Lung (tissue), 12 donors: ENCODE data around the gene TBC1D17. TPM values are rescaled to one million over a fixed set of nuclear protein-coding genes. Genes with fewer than 3 reads are reported as not detected.

Experiments
- ATAC-seq: fragments of 200-7000 bp; cut with Tn5 transposase; one replicate; pipeline ENCODE4 v1.9.1; 2020; ENCODE audit warnings: moderate number of reproducible peaks; ENCODE audit not compliant: insufficient read depth, low FRiP score
- DNase-seq, 3 donors: peaks; one replicate each; pipeline ENCODE4 v3.0.0-alpha.2; 2013 to 2017
- H3K27ac ChIP-seq, 2 donors: one replicate each; pipeline ENCODE4 v1.5.1; 2013; ENCODE audit warnings: mild to moderate bottlenecking in 2 of 2, moderate library complexity in 2 of 2, control low read depth in 1 of 2, inconsistent platforms in 1 of 2, low read depth in 1 of 2, low read length in 1 of 2
- H3K27me3 ChIP-seq, 3 donors: one replicate each; pipeline ENCODE4 v1.5.1; 2013; ENCODE audit warnings: low read length in 2 of 3; ENCODE audit not compliant: control insufficient read depth in 3 of 3, insufficient read depth in 3 of 3
- H3K36me3 ChIP-seq, 4 donors: one replicate each; pipeline ENCODE4 v1.5.1; 2013; ENCODE audit warnings: low read length in 4 of 4, mild to moderate bottlenecking in 1 of 4, moderate library complexity in 1 of 4; ENCODE audit not compliant: control insufficient read depth in 4 of 4, insufficient read depth in 4 of 4
- H3K4me1 ChIP-seq, 5 donors: one replicate each; pipeline ENCODE4 v1.5.1; 2013; ENCODE audit warnings: low read length in 5 of 5, mild to moderate bottlenecking in 2 of 5, moderate library complexity in 1 of 5; ENCODE audit not compliant: control insufficient read depth in 5 of 5, insufficient read depth in 5 of 5
- H3K4me3 ChIP-seq: one replicate; pipeline ENCODE4 v1.5.1; 2013; ENCODE audit warnings: mild to moderate bottlenecking, control low read depth, moderate library complexity
- H3K9ac ChIP-seq, 2 donors: one replicate each; pipeline ENCODE4 v1.5.1; 2013; ENCODE audit warnings: low read length in 2 of 2, control low read depth in 1 of 2; ENCODE audit not compliant: insufficient read depth in 1 of 2
- H3K9me3 ChIP-seq, 4 donors: one replicate each; pipeline ENCODE4 v1.5.1; 2013; ENCODE audit warnings: low read length in 3 of 4, mild to moderate bottlenecking in 1 of 4, moderate library complexity in 1 of 4; ENCODE audit not compliant: control insufficient read depth in 4 of 4, insufficient read depth in 3 of 4
- WGBS, 2 donors: extraction: QIAGEN DNeasy Blood & Tissue Kit; methylation state at CpG; one replicate each; pipeline ENCODE4 v1.1.7; 2013; 5-methylcytosine and 5-hydroxymethylcytosine counted together
- polyA plus RNA-seq, 2 donors: library from polyadenylated mRNA; stranded (reverse); fragments of 200-250 nt; gene quantifications; one replicate each; pipeline ENCODE4 v1.2.1, GENCODE V29; 2013
- total RNA-seq, 2 donors: library from RNA; depleted of rRNA in 1 of 2; stranded (reverse); fragments of >200 nt in 1 of 2; gene quantifications; one replicate each; pipeline ENCODE4 v1.2.1, GENCODE V29; 2014 to 2021
- TF ChIP-seq, protein P1 (sequence below): IDR thresholded peaks from 2 replicates; pipeline ENCODE4 v1.5.1; 2012; ENCODE audit warnings: mild to moderate bottlenecking; ENCODE audit errors: control extremely low read depth, extremely low read depth
- donor health status: control.
- donor health status: control.
- donor health status: Bipolar disorder and iron deficiency.
- donor health status: healthy.
- donor health status: DM: yes; HTN: yes; CAD: no.

Gene TBC1D17
- total and polyA plus RNA-seq, 4 donors = 23.3 to 52.9 (median 32.4) TPM

DNA sequence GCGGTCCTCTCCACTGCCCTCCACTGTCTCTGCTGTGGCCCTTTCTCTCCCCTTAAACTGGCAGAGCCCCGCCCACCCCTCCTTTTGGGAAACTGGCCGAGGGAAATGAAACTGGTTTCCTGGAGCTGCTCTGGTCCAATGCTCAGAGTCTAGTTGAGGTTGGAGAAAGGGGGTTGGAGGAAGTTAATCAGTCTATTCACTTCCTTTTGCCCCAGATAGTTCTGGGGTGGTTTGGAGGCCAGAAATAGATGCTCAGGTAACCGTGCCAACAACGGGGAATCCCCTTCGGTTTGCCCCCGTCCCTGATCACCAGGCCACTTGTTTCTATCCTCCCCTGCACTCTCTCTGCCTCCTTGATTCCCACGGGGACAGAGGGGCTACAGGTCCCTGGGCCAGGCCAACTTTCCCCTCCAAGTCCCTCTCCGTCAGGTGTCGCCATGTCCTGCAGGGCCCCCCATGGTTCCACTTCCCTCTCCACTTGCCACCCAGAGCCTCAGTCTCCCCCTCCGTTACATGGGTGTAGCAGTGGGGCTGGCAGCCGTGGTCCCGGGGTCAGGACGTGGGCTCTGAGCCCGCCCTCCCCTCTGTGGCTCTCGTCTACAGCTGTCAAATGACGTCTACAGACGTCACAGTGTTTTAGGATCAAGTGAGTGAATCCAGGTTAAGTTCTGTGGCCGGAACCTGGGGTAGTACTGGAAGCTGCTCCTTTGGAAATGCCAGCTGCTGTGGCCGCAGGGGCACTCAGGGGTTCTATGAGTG is 19.5 kb downstream of the TBC1D17 start, which contains the start of gene IL4I1:
IL4I1 (minus strand) TSS at position 25 of the 759 bp plus-strand sequence. CDS start 727 bp downstream, outside the sequence.
- ATAC-seq (peak; percentile 28), DNase-seq (no peak)
- Histone ChIP-seq H3K27ac (peak within 1 kb of the TSS in 1 of 2 donors; percentile 10), H3K9me3 (no peaks in the 10 kb centered on the region), H3K9ac (no peak within 1 kb of the TSS), H3K4me3 (no peak within 1 kb of the TSS), H3K27me3 (peaks cover 0 to 7% (median 0%) of the 10 kb centered on the region in 3 donors), H3K36me3 (no peaks in the 10 kb centered on the region), H3K4me1 (peaks cover 0 to 6% (median 0%) of the 10 kb centered on the region in 5 donors)
- 16 to 27% methylated on average over 20 of the region's 20 CpGs for WGBS, 2 donors
- TF ChIP-seq, protein P1, sequence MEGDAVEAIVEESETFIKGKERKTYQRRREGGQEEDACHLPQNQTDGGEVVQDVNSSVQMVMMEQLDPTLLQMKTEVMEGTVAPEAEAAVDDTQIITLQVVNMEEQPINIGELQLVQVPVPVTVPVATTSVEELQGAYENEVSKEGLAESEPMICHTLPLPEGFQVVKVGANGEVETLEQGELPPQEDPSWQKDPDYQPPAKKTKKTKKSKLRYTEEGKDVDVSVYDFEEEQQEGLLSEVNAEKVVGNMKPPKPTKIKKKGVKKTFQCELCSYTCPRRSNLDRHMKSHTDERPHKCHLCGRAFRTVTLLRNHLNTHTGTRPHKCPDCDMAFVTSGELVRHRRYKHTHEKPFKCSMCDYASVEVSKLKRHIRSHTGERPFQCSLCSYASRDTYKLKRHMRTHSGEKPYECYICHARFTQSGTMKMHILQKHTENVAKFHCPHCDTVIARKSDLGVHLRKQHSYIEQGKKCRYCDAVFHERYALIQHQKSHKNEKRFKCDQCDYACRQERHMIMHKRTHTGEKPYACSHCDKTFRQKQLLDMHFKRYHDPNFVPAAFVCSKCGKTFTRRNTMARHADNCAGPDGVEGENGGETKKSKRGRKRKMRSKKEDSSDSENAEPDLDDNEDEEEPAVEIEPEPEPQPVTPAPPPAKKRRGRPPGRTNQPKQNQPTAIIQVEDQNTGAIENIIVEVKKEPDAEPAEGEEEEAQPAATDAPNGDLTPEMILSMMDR = no peak

DNA sequence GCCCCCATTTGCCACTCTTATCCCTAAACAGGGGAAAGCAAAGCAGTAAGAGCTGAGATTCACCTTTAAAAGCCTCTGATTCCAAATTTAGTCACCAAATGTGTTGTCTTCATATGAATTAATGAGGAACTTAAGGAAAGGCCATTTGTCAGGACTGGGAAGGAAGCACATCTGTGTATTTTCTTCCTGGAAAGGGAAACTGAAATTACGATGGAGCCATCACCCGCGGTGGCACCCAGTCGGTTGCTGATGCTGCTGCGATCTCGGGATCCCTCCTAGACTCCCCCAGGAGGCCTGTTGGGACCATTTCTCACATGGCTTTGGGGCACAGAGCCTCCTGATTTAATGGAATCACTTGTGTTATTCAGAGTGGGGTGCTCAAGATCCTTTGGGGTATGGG is 26.6 kb downstream of the TBC1D17 start:
- ATAC-seq (no peak), DNase-seq (no peak)
- H3K27ac ChIP-seq = no peak overlapping the region
- H3K4me1 ChIP-seq = no peaks in the 10 kb centered on the region
- WGBS, 2 donors = 27 to 44% methylated on average over 6 of the region's 6 CpGs
- no peak overlapping the region for H3K4me3 ChIP-seq
- TF ChIP-seq, protein P1 = no peak
- no peak overlapping the region for H3K9ac ChIP-seq
- H3K36me3 ChIP-seq = peaks cover 4 to 27% (median 21%) of the 10 kb centered on the region in 4 donors
- H3K27me3 ChIP-seq = no peaks in the 10 kb centered on the region
- H3K9me3 ChIP-seq = no peaks in the 10 kb centered on the region

DNA sequence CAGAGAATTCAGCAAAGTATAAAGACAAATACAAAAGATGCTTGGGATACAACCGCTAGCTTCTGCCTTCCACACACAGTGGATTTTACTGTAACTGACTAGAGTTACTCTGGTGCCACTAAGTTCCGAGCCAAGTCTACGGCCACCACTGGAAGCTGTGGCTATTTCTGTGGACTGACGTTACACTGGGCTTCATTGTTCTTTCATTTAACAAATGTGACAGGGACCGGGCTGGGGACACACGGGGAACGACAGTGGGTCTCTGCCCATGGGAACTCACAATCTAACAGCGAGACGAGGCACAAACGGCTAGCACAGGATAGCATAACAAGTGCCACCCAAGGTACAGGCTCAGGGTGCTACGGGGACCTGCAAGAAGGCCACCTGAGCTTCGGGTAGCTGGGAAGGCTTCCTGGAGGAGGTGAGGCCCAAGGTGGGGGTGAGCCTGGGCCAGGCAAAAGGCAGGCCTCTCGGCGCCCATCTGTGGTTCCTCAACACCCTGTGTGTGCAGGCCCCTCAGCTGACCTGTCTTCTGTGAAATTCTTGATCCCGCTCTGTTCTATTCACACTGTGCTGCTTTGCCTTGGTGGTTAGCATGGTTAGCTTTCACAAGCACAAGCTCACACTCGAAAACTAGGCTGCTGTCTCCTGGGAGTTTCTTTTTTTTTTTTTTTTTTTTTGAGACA is 29.5 kb downstream of the TBC1D17 start:
- H3K9me3 ChIP-seq = no peaks in the 10 kb centered on the region
- H3K4me3 ChIP-seq = no peak overlapping the region
- DNase-seq = no peak
- TF ChIP-seq, protein P1 = no peak
- ATAC-seq = no peak
- 89 to 96% methylated on average over 16 of the region's 16 CpGs for WGBS, 2 donors
- H3K27me3 ChIP-seq = no peaks in the 10 kb centered on the region
- H3K4me1 ChIP-seq = no peaks in the 10 kb centered on the region
- H3K36me3 ChIP-seq = peaks cover 7 to 34% (median 24%) of the 10 kb centered on the region in 4 donors
- H3K27ac ChIP-seq = no peak overlapping the region
- H3K9ac ChIP-seq = no peak overlapping the region
